DND-41 (cell line): ENCODE measurements around the gene CNTNAP5.

Source experiments
- ATAC-seq: fragments of 200-7000 bp; cut with Tn5 transposase; 3 replicates; pipeline ENCODE4 v1.9.1; 2021; ENCODE audit warnings: low read depth; ENCODE audit not compliant: insufficient read depth
- DNase-seq: peaks from one replicate; pipeline ENCODE4 v3.0.0-alpha.2; 2020
- H2AFZ ChIP-seq: 2 replicates; pipeline ENCODE4 v1.6.0; 2012; ENCODE audit warnings: low read depth, low read length
- H3K27ac ChIP-seq: 2 replicates; pipeline ENCODE4 v1.5.1; 2012; ENCODE audit warnings: low read length, inconsistent platforms
- H3K27me3 ChIP-seq: fragments of 200-600 bp; sonication (generic); 2 replicates; pipeline ENCODE4 v1.6.0; 2012; ENCODE audit warnings: low read length, mild to moderate bottlenecking, inconsistent platforms; ENCODE audit not compliant: insufficient read depth, poor library complexity
- H3K36me3 ChIP-seq: 2 replicates; pipeline ENCODE4 v1.5.1; 2012; ENCODE audit warnings: low read length, inconsistent platforms; ENCODE audit not compliant: insufficient read depth
- H3K4me1 ChIP-seq: 2 replicates; pipeline ENCODE4 v1.5.1; 2012; ENCODE audit warnings: mild to moderate bottlenecking, low read length; ENCODE audit not compliant: insufficient read depth
- H3K4me2 ChIP-seq: 2 replicates; pipeline ENCODE4 v1.6.0; 2012; ENCODE audit warnings: mild to moderate bottlenecking, moderate library complexity, low read length, inconsistent platforms; ENCODE audit not compliant: insufficient read depth
- H3K4me3 ChIP-seq, 2 experiments: fragments of 200-600 bp in 1 of 2; shearing (Covaris generic) in 1 of 2; 2 replicates each; pipeline ENCODE4 v1.5.1; 2012 to 2016; ENCODE audit warnings: inconsistent platforms in 2 of 2, low read length in 2 of 2, mild to moderate bottlenecking in 2 of 2, low read depth in 1 of 2, moderate library complexity in 1 of 2
- H3K79me2 ChIP-seq: 2 replicates; pipeline ENCODE4 v1.6.0; 2012; ENCODE audit warnings: low read length, inconsistent platforms; ENCODE audit not compliant: insufficient read depth
- H3K9ac ChIP-seq: 2 replicates; pipeline ENCODE4 v1.6.0; 2012; ENCODE audit warnings: low read depth, mild to moderate bottlenecking, inconsistent platforms, low read length, moderate library complexity
- H3K9me3 ChIP-seq: 2 replicates; pipeline ENCODE4 v1.5.1; 2012; ENCODE audit warnings: low read length, moderate library complexity, mild to moderate bottlenecking, inconsistent platforms; ENCODE audit not compliant: insufficient read depth, severe bottlenecking
- H4K20me1 ChIP-seq: 2 replicates; pipeline ENCODE4 v1.6.0; 2012; ENCODE audit warnings: low read length; ENCODE audit not compliant: insufficient read depth
- EZH2 ChIP-seq: IDR thresholded peaks from 3 replicates; pipeline ENCODE4 v1.6.1; 2012; ENCODE audit warnings: borderline replicate concordance, low read depth, mild to moderate bottlenecking, moderate library complexity, low read length, inconsistent platforms; ENCODE audit not compliant: severe bottlenecking
- TF ChIP-seq, protein P1 (sequence below): IDR thresholded peaks from 2 replicates; pipeline ENCODE4 v1.5.1; 2012; ENCODE audit warnings: borderline replicate concordance, low read length, moderate library complexity, mild to moderate bottlenecking; ENCODE audit not compliant: poor library complexity, severe bottlenecking; ENCODE audit errors: extremely low read depth

The CNTNAP5 gene

DNA sequence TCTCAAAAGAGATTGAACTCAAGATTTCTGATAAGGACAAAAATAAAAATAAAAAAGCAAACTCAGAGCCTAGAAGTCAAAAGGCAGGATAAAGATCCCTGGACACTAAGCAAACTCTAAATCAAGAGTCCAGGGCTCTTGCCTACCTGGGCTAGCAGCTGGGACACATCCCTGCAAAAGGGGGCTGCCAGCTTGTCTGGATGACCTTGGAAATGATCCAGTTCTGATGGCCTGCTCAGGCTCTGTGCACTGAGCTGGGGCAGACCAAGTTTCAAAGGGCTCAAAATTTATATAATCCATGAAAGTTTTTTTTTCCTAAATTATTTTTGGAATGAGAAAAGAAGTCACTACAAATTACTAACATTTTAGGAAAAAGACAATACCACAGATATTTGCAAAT, 557.3 kb downstream of the CNTNAP5 start:
- Histone ChIP-seq H3K27ac (no peak overlapping the region), H4K20me1 (no peaks in the 10 kb centered on the region), H3K4me1 (no peaks in the 10 kb centered on the region), H3K4me3 (no peak overlapping the region), H3K79me2 (no peaks in the 10 kb centered on the region), H3K36me3 (no peaks in the 10 kb centered on the region), H3K9ac (no peak overlapping the region), H3K27me3 (no peaks in the 10 kb centered on the region), H3K4me2 (no peak overlapping the region), H3K9me3 (no peaks in the 10 kb centered on the region), H2AFZ (no peak overlapping the region)
- DNase-seq: no peak
- no peak for ATAC-seq
- no peak for TF ChIP-seq EZH2
- TF ChIP-seq, protein P1, sequence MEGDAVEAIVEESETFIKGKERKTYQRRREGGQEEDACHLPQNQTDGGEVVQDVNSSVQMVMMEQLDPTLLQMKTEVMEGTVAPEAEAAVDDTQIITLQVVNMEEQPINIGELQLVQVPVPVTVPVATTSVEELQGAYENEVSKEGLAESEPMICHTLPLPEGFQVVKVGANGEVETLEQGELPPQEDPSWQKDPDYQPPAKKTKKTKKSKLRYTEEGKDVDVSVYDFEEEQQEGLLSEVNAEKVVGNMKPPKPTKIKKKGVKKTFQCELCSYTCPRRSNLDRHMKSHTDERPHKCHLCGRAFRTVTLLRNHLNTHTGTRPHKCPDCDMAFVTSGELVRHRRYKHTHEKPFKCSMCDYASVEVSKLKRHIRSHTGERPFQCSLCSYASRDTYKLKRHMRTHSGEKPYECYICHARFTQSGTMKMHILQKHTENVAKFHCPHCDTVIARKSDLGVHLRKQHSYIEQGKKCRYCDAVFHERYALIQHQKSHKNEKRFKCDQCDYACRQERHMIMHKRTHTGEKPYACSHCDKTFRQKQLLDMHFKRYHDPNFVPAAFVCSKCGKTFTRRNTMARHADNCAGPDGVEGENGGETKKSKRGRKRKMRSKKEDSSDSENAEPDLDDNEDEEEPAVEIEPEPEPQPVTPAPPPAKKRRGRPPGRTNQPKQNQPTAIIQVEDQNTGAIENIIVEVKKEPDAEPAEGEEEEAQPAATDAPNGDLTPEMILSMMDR: no peak

DNA sequence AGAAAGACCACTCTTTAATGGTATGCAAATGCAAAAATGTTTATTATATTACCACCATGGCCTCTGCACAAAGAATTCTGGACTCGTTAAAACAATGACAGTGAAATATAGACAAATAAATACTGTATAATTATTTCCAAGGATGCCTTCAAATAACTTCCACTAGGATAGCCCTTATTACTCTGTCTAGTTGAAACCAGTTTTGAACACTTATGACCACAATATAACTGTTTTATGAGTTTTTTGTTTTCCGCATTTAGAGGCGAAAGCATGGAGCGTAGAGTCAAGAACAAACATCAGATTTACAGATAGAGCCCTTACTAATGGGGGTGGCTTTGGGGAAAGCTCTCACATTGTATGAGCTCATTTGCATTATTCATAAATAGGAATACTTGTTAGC, 559.5 kb downstream of the CNTNAP5 start:
- no peaks in the 10 kb centered on the region for H3K36me3 ChIP-seq
- H3K79me2 ChIP-seq: no peaks in the 10 kb centered on the region
- no peak overlapping the region for H3K4me3 ChIP-seq
- no peaks in the 10 kb centered on the region for H4K20me1 ChIP-seq
- TF ChIP-seq, protein P1: no peak
- no peak for TF ChIP-seq EZH2
- no peak overlapping the region for H3K4me2 ChIP-seq
- no peaks in the 10 kb centered on the region for H3K4me1 ChIP-seq
- H2AFZ ChIP-seq: no peak overlapping the region
- H3K9ac ChIP-seq: no peak overlapping the region
- DNase-seq (no peak), ATAC-seq (no peak)
- H3K27me3 ChIP-seq: no peaks in the 10 kb centered on the region
- H3K9me3 ChIP-seq: no peaks in the 10 kb centered on the region
- H3K27ac ChIP-seq: no peak overlapping the region

DNA sequence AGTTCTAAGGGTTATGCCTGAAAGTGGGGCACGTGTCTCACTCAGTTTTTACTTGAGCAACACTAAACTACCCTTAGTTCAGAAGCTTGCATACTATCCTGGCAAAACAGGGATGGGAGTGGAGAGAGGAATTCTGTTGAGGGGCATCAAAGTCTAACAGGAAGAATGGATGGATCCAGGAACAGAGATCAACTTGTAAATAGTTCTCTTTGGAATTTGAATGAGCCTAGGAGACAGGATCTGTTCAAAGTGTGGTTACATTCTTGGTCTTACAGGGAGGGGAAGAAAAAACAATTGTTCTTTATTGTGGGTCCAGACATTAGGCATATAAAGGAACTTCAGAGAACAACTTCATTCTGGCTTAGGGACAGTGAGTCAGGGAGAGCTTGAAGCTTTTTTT, 560.2 kb downstream of the CNTNAP5 start:
- no peaks in the 10 kb centered on the region for H3K4me1 ChIP-seq
- DNase-seq: no peak
- no peak for ATAC-seq
- H4K20me1 ChIP-seq: no peaks in the 10 kb centered on the region
- H3K4me2 ChIP-seq: no peak overlapping the region
- H3K9ac ChIP-seq: no peak overlapping the region
- H3K9me3 ChIP-seq: no peaks in the 10 kb centered on the region
- H3K27me3 ChIP-seq: no peaks in the 10 kb centered on the region
- H3K36me3 ChIP-seq: no peaks in the 10 kb centered on the region
- H3K27ac ChIP-seq: no peak overlapping the region
- TF ChIP-seq, protein P1: no peak
- no peak overlapping the region for H3K4me3 ChIP-seq
- H3K79me2 ChIP-seq: no peaks in the 10 kb centered on the region
- no peak overlapping the region for H2AFZ ChIP-seq

DNA sequence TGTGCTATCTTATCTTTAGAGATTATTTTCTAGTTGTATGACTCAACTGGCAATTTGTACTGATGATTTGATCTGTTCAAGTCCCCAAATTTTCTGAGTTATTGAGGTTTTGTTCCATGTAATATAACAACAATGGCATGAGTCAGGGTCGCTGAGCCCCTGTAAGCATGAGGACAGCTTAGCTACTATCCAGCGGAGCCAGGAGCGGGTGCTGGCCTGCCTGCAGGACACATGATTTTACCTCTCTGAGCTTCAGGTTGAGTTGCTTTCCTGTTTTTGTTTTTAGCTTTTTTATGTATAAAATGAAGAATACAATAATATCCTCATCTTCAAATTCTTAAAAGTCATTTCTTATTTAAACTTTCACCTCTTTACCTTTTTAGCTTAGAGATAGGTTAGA, 561.1 kb downstream of the CNTNAP5 start:
- Histone ChIP-seq H3K79me2 (no peaks in the 10 kb centered on the region), H3K9me3 (no peaks in the 10 kb centered on the region)

More for the DNA sequence above, 561.1 kb downstream of the CNTNAP5 start:
- H3K4me1 ChIP-seq: no peaks in the 10 kb centered on the region
- no peaks in the 10 kb centered on the region for H3K36me3 ChIP-seq
- H3K27ac ChIP-seq: no peak overlapping the region
- H3K27me3 ChIP-seq: no peaks in the 10 kb centered on the region
- H4K20me1 ChIP-seq: no peaks in the 10 kb centered on the region
- no peak for ATAC-seq
- H3K4me3 ChIP-seq: no peak overlapping the region
- no peak overlapping the region for H2AFZ ChIP-seq
- no peak for DNase-seq
- no peak overlapping the region for H3K9ac ChIP-seq
- no peak overlapping the region for H3K4me2 ChIP-seq
- TF ChIP-seq, protein P1: no peak
- TF ChIP-seq EZH2: no peak
